Heart left ventricle (tissue), 13 donors: ENCODE data around the gene RPL18.

Experiments used
- POLR2A ChIP-seq, 2 donors: fragments of 450-650 bp; IDR thresholded peaks; one replicate each; pipeline ENCODE4 v1.6.1; 2017; ENCODE audit warnings: antibody characterized with exemption in 2 of 2, mild to moderate bottlenecking in 2 of 2, moderate library complexity in 2 of 2
- TF ChIP-seq, protein P1 (sequence below), 12 donors: fragments of 200-600 bp; sonication (generic) in 4 of 12; IDR thresholded peaks; one replicate each; pipeline versions ENCODE4 v1.5.0 to v1.8.0; 2018 to 2022; ENCODE audit warnings: antibody characterized with exemption in 12 of 12, mild to moderate bottlenecking in 5 of 12
- donor health status: ischemic (EF 13 %, LVEDD 7.1; RV severe dilation, severe dysfunction).
- donor health status: DM: no; HTN: yes; CAD: no.
- donor health status: DM: no; HTN: no; CAD: no.
- donor health status: ischemic (EF 25% LVEDD 6.9; RV normal size, moderate dysfunction).
- donor health status: ischemic (EF 25% LVEDD 5.7; RV mildly dilated, moderate dysfunction).
- donor health status: ischemic (EF 35%, LVEDD 5.7; RV mildly dilated, moderate dysfunction).
- donor health status: nonischemic (EF 11% LVEDD 7.7; RV severe dilation, severe dysfunction).
- donor health status: DM: yes; HTN: yes; CAD: no.
- donor health status: PGD.
- donor health status: ischemic (EF 29% LVEDD 5.4; RV normal size, mild dysfunction).
- donor health status: nonischemic (EF 23%, LVEDD 6.1; RV moderate dilation, normal function).

DNA sequence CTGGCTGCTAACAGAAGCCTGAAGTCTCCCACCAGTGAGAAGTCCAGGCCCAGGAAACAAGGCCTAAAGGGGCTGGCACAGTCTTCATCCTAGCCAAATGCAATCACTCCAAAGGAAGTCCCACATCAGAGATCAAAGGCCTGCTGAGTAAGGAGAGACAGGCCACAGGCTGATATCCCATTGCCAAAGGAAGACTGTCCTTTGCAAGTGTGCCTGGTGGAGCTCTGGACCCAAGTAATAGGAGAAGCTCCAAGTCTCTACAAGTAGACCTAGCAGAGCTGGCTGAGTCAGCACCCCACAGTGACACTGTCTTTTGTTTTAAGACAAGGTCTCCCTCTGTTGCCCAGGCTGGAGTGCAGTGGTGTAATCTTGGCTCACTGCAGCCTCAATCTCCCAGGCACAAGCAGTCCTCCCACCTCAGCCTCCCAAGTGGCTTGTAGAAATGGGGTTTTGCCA is 13.7 kb upstream of the RPL18 start:
- no peak for TF ChIP-seq POLR2A (IDR thresholded peaks at IDR 0.05)
- TF ChIP-seq, protein P1, sequence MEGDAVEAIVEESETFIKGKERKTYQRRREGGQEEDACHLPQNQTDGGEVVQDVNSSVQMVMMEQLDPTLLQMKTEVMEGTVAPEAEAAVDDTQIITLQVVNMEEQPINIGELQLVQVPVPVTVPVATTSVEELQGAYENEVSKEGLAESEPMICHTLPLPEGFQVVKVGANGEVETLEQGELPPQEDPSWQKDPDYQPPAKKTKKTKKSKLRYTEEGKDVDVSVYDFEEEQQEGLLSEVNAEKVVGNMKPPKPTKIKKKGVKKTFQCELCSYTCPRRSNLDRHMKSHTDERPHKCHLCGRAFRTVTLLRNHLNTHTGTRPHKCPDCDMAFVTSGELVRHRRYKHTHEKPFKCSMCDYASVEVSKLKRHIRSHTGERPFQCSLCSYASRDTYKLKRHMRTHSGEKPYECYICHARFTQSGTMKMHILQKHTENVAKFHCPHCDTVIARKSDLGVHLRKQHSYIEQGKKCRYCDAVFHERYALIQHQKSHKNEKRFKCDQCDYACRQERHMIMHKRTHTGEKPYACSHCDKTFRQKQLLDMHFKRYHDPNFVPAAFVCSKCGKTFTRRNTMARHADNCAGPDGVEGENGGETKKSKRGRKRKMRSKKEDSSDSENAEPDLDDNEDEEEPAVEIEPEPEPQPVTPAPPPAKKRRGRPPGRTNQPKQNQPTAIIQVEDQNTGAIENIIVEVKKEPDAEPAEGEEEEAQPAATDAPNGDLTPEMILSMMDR (IDR thresholded peaks at IDR 0.05) = no peak
